ENCODE data around the gene HCN2.

DNA sequence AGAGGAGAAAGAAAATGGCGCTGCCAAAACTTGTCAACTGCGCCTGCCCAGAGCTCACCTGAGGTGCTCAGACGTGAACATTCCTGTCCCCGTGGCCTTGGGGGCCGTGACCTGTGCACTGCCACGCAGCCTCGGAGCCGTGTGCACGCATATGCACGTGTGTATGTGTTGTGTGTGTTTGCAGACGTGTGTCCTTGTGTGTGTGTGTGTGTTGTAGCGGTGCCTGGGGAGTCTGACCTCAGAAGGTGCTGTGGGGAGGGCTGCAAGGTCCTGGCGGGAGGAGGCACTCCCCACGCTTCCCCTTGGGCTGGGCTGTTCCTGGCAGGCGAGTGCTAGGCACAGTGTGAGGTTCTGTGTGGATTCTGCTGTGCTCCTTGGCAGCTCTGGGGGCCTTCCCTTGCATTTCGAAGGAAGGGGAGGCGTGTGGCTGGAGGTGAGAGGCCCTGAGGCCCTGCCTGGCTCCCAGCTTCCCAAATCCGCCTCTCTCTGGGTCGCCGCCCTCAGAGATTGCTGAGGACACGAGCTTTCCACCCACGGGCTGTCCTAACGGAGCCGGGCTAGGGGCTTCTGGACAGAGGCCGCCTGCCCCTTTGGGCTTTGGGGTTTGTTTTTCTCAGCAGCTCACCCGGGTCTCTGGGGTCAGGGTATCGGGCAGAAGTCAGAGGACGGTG, 12.8 kb upstream of the HCN2 start:
- no peak for TF ChIP-seq EZH2 (IDR thresholded peaks at IDR 0.05; ENCODE audit: borderline replicate concordance, low read length)
- TF ChIP-seq, protein P1, sequence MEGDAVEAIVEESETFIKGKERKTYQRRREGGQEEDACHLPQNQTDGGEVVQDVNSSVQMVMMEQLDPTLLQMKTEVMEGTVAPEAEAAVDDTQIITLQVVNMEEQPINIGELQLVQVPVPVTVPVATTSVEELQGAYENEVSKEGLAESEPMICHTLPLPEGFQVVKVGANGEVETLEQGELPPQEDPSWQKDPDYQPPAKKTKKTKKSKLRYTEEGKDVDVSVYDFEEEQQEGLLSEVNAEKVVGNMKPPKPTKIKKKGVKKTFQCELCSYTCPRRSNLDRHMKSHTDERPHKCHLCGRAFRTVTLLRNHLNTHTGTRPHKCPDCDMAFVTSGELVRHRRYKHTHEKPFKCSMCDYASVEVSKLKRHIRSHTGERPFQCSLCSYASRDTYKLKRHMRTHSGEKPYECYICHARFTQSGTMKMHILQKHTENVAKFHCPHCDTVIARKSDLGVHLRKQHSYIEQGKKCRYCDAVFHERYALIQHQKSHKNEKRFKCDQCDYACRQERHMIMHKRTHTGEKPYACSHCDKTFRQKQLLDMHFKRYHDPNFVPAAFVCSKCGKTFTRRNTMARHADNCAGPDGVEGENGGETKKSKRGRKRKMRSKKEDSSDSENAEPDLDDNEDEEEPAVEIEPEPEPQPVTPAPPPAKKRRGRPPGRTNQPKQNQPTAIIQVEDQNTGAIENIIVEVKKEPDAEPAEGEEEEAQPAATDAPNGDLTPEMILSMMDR (conservative IDR thresholded peaks at IDR 0.05 in 1 of 2, IDR thresholded peaks at IDR 0.05 in 1 of 2; ENCODE audit: extremely low read depth in 1 of 2, insufficient read depth in 1 of 2, low read depth in 1 of 2, low read length in 2 of 2) = no peak
